SK-N-MC (cell line): ENCODE measurements around the gene LTBP2.

Experiments used
- DNase-seq: peaks from one replicate; pipeline ENCODE4 v3.0.0-alpha.2; 2011; ENCODE audit warnings: low read depth, low spot score
- H3K27ac ChIP-seq: fragments of 200-600 bp; sonication (generic); 2 replicates; pipeline ENCODE4 v1.5.1; 2016; ENCODE audit warnings: mixed run types
- H3K36me3 ChIP-seq: fragments of 200-600 bp; sonication (generic); 2 replicates; pipeline ENCODE4 v1.6.1; 2017; ENCODE audit warnings: antibody characterized with exemption, low read length, mixed read lengths; ENCODE audit not compliant: insufficient read depth
- H3K4me3 ChIP-seq: fragments of 200-600 bp; sonication (generic); 2 replicates; pipeline ENCODE4 v1.5.1; 2016
- H3K9ac ChIP-seq: fragments of 200-600 bp; sonication (generic); 2 replicates; pipeline ENCODE4 v1.8.0; 2017; ENCODE audit warnings: mixed run types, mixed read lengths; ENCODE audit not compliant: insufficient read length
- H3K9me3 ChIP-seq: fragments of 200-600 bp; sonication (generic); 2 replicates; pipeline ENCODE4 v1.6.1; 2017; ENCODE audit warnings: low read depth, mild to moderate bottlenecking, antibody characterized with exemption, low read length, moderate library complexity, mixed read lengths
- EZH2 ChIP-seq: fragments of 200-600 bp; sonication (generic); IDR thresholded peaks from one replicate; pipeline ENCODE4 v1.6.1; 2017; ENCODE audit warnings: antibody characterized with exemption
- FOXP2 ChIP-seq: optimal IDR thresholded peaks from 2 replicates; pipeline ENCODE3; 2011; ENCODE audit warnings: mild to moderate bottlenecking, moderate library complexity; ENCODE audit not compliant: insufficient read depth; ENCODE audit errors: extremely low read length, control extremely low read depth
- POLR2AphosphoS5 ChIP-seq: IDR thresholded peaks from 2 replicates; pipeline ENCODE4 v1.6.1; 2012; ENCODE audit warnings: mild to moderate bottlenecking, low read depth, low read length, borderline replicate concordance

LTBP2 gene

DNA sequence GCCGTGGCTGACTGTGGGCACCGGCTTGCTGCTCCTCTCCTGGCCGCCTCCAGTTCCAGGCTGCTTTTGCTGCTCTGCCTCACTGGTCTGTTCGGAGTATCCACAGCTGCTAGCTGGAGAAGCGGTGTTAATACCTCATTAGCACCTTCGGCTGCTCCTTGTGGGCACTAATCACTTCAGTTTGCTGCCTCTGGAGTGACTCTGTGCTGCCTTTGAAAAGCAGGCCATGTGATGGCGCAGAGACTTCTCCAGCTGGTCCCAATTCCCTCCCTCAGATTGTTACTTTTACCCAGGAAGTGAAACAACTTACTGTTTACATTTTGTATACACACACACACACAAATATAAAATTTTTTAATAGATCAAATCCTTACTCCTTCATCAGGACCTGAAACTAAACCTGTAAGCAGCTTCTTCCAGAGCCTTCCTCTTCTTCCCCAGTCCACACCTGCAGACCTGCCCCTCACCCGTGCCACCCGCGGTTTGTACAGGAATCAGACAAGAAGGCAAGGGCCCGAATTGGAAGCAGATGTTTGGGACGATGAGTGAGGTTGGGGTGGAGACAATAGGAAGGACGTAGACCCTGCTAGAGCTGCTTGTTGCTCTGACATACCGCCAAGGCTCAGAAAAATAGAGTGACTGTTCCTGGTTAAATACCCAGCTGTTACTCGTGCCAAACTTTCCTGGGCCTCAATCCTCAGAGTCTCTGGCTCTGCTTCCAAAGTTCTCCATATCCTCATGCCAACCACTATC, 41.5 kb upstream of the LTBP2 start:
- H3K9me3 ChIP-seq = no peaks in the 10 kb centered on the region
- no peaks in the 10 kb centered on the region; the same call in 1 of the 2 replicates for H3K36me3 ChIP-seq
- TF ChIP-seq POLR2AphosphoS5 = no peak
- no peak for TF ChIP-seq FOXP2
- no peak for TF ChIP-seq EZH2
- H3K9ac ChIP-seq = no peak overlapping the region
- H3K27ac ChIP-seq = peak overlapping the region; percentile 33
- no peak overlapping the region for H3K4me3 ChIP-seq
- DNase-seq = no peak

GRCh38 chr14:74652541-74652940, 40.5 kb upstream of the LTBP2 start:
- no peak overlapping the region for H3K4me3 ChIP-seq
- H3K27ac ChIP-seq = no peak overlapping the region
- no peak for TF ChIP-seq FOXP2
- no peak for TF ChIP-seq EZH2
- no peak; the same call in 1 of the 2 replicates for TF ChIP-seq POLR2AphosphoS5
- no peak overlapping the region for H3K9ac ChIP-seq
- no peaks in the 10 kb centered on the region; the same call in 1 of the 2 replicates for H3K36me3 ChIP-seq
- no peak for DNase-seq
- H3K9me3 ChIP-seq = no peaks in the 10 kb centered on the region

- no peak overlapping the region for H3K4me3 ChIP-seq
- TF ChIP-seq EZH2 = no peak
- TF ChIP-seq POLR2AphosphoS5 = no peak
- TF ChIP-seq FOXP2 = no peak
Observed at GRCh38 chr14:74650927-74651686, 39.1 kb upstream of the LTBP2 start.

GRCh38 chr14:74649673-74650072, 37.6 kb upstream of the LTBP2 start:
- Histone ChIP-seq H3K27ac (no peak overlapping the region), H3K4me3 (no peak overlapping the region), H3K9me3 (no peaks in the 10 kb centered on the region), H3K9ac (no peak overlapping the region), H3K36me3 (no peaks in the 10 kb centered on the region)
- DNase-seq = no peak
- no peak for TF ChIP-seq EZH2
- TF ChIP-seq POLR2AphosphoS5 = no peak
- TF ChIP-seq FOXP2 = no peak

More at GRCh38 chr14:74650927-74651686, 39.1 kb upstream of the LTBP2 start:
- H3K9ac ChIP-seq = no peak overlapping the region
- no peaks in the 10 kb centered on the region for H3K36me3 ChIP-seq
- H3K27ac ChIP-seq = no peak overlapping the region
- no peaks in the 10 kb centered on the region for H3K9me3 ChIP-seq
- no peak for DNase-seq

- Histone ChIP-seq H3K9ac (no peak overlapping the region), H3K36me3 (no peaks in the 10 kb centered on the region), H3K4me3 (no peak overlapping the region), H3K9me3 (no peaks in the 10 kb centered on the region), H3K27ac (no peak overlapping the region)
- TF ChIP-seq FOXP2 = no peak
- TF ChIP-seq POLR2AphosphoS5 = no peak
- no peak for TF ChIP-seq EZH2
- no peak for DNase-seq
Observed at GRCh38 chr14:74649167-74649566, 37.1 kb upstream of the LTBP2 start.

DNA sequence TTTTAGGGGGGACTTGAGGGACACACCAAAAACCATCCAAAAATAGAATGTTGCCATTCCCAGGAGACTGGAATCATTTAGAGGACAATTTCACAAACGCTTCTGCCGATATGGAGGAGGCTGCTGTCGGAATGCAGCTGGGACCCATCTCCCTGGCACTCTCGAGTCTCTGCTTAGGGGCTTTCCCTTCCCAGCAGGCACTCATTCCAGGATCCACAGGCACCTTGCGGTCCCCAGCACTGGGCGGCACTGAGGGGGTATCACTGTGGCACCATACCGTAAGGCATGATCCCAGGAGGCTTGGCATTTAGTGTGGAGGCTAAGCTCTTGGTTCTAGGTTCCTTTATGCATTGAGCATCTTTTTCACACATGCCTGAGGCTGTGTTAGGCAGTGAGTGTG, 36.6 kb upstream of the LTBP2 start:
- Histone ChIP-seq H3K36me3 (no peaks in the 10 kb centered on the region), H3K4me3 (peak overlapping the region; percentile 36), H3K9me3 (no peaks in the 10 kb centered on the region), H3K27ac (peak overlapping the region; percentile 79; the same call in 1 of the 2 replicates), H3K9ac (no peak overlapping the region)
- TF ChIP-seq POLR2AphosphoS5 = no peak
- TF ChIP-seq EZH2 = no peak
- TF ChIP-seq FOXP2 = no peak
- DNase-seq = no peak

- Histone ChIP-seq H3K4me3 (peak overlapping the region; percentile 36), H3K9me3 (no peaks in the 10 kb centered on the region), H3K9ac (no peak overlapping the region), H3K27ac (peak overlapping the region; percentile 79), H3K36me3 (no peaks in the 10 kb centered on the region)
- TF ChIP-seq EZH2 = no peak
- no peak for DNase-seq
Observed at GRCh38 chr14:74647678-74648461, 35.8 kb upstream of the LTBP2 start.

DNA sequence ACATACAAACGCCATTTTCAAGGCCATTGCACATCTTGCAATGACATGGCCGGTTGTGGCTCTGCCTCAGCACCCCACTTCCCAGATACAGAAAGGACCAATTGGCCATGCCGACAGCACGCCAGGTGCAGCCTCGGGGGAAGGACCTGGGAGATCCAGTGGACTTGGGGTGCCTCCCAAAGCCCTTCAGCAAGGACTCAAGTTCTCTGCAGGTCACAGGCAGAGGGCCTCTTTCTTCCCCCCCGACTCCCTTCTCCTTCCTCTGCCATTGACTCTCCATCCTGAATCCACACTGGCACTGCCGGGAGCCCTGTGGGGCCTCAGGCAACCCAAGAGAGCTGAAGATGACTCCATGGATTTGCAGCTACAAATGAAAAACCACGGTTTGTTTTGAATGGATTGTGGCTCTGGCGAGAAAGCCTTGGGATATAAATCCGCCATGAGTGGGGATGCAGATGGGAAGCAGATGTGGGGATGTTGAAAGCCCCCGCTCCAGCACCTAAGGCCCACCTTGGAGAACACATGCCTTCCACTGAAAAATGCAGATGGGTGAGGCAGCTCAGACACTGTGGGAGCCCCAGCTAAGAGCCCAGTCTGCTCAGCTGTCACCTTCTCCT, 35.1 kb upstream of the LTBP2 start:
- no peak overlapping the region; the same call in 1 of the 2 replicates for H3K4me3 ChIP-seq
- peak; percentile 8 for DNase-seq
- no peaks in the 10 kb centered on the region for H3K36me3 ChIP-seq
- no peaks in the 10 kb centered on the region for H3K9me3 ChIP-seq
- H3K9ac ChIP-seq = no peak overlapping the region
- TF ChIP-seq EZH2 = no peak
- TF ChIP-seq FOXP2 = no peak
- no peak for TF ChIP-seq POLR2AphosphoS5
- peak overlapping the region; percentile 79; the same call in 1 of the 2 replicates for H3K27ac ChIP-seq
